IPS-20b (cell line): ENCODE results near the gene FBXO47.
A peak's percentile ranks its signal among the peaks of the same experiment; 100 is the strongest.

Experiments used
- H3K27ac ChIP-seq: one replicate; pipeline ENCODE4 v1.5.1; 2013; ENCODE audit warnings: low read length
- H3K27me3 ChIP-seq: 2 replicates; pipeline ENCODE4 v1.6.1; 2013; ENCODE audit warnings: mild to moderate bottlenecking, low read length, inconsistent platforms; ENCODE audit not compliant: insufficient read depth
- H3K36me3 ChIP-seq: 2 replicates; pipeline ENCODE4 v1.6.1; 2013; ENCODE audit warnings: low read depth, mild to moderate bottlenecking, inconsistent platforms, low read length, moderate library complexity; ENCODE audit not compliant: insufficient read depth
- H3K4me1 ChIP-seq: 2 replicates; pipeline ENCODE4 v1.6.1; 2013; ENCODE audit warnings: mild to moderate bottlenecking, control low read depth, inconsistent platforms, low read length, moderate library complexity; ENCODE audit not compliant: insufficient read depth
- H3K4me3 ChIP-seq: 2 replicates; pipeline ENCODE4 v1.5.1; 2013; ENCODE audit warnings: mild to moderate bottlenecking, low read length, inconsistent platforms
- H3K9ac ChIP-seq: 2 replicates; pipeline ENCODE4 v1.6.1; 2013; ENCODE audit warnings: low read depth, mild to moderate bottlenecking, inconsistent platforms, low read length, moderate library complexity
- H3K9me3 ChIP-seq: 2 replicates; pipeline ENCODE4 v1.6.1; 2013; ENCODE audit warnings: mild to moderate bottlenecking, low read depth, low read length, inconsistent platforms; ENCODE audit not compliant: insufficient read depth

The FBXO47 gene

GRCh38 chr17:38967290-38967738 is at the start of gene FBXO47:
Gene FBXO47, minus strand, starts transcription at chr17:38967403. Its CDS starts 4,378 bp downstream, at chr17:38963025.
- Histone ChIP-seq H3K27ac (peak within 1 kb of the TSS; percentile 92), H3K4me3 (peak within 1 kb of the TSS; percentile 51; the same call in 1 of the 2 replicates), H3K27me3 (no peaks in the 10 kb centered on the region), H3K4me1 (peaks cover 7% of the 10 kb centered on the region; the same call in 1 of the 2 replicates), H3K9ac (peak within 1 kb of the TSS; percentile 71; the same call in 1 of the 2 replicates), H3K9me3 (no peaks in the 10 kb centered on the region), H3K36me3 (no peaks in the 10 kb centered on the region)

- H3K4me3 ChIP-seq = no peak overlapping the region
- no peaks in the 10 kb centered on the region for H3K36me3 ChIP-seq
- H3K27me3 ChIP-seq = no peaks in the 10 kb centered on the region
- H3K9ac ChIP-seq = no peak overlapping the region
- no peak overlapping the region for H3K27ac ChIP-seq
- peaks cover 10% of the 10 kb centered on the region for H3K4me1 ChIP-seq
- no peaks in the 10 kb centered on the region for H3K9me3 ChIP-seq
Observed at GRCh38 chr17:39016193-39017153, 49.3 kb upstream of the FBXO47 start.

DNA sequence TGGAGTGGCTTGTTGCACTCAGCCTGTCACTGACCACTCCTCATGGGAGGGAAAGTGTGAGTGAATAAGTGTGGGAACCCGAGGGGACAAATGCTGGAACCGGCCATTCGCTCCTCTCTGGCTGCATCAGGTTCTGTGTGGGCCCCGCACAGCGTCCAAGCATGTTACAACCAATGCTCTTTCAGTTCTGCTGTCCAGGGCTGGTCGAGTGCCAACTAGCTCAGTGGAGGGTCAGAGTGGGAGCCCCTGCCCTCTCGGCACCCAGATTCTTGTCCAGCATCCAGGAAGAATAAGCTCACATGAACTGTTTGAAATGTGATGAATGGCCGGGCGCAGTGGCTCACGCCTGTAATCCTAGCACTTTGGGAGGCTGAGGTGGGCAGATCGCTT is 48.3 kb upstream of the FBXO47 start:
- Histone ChIP-seq H3K4me1 (peaks cover 13% of the 10 kb centered on the region), H3K9me3 (no peaks in the 10 kb centered on the region), H3K4me3 (no peak overlapping the region), H3K27ac (no peak overlapping the region), H3K36me3 (no peaks in the 10 kb centered on the region), H3K9ac (no peak overlapping the region), H3K27me3 (no peaks in the 10 kb centered on the region)

GRCh38 chr17:39014795-39015545 is 47.8 kb upstream of the FBXO47 start:
- H3K4me1 ChIP-seq = peaks cover 13% of the 10 kb centered on the region
- H3K9ac ChIP-seq = no peak overlapping the region
- H3K27ac ChIP-seq = no peak overlapping the region
- no peaks in the 10 kb centered on the region for H3K36me3 ChIP-seq
- no peaks in the 10 kb centered on the region for H3K9me3 ChIP-seq
- no peaks in the 10 kb centered on the region for H3K27me3 ChIP-seq
- no peak overlapping the region for H3K4me3 ChIP-seq

- H3K4me3 ChIP-seq = no peak overlapping the region
- no peaks in the 10 kb centered on the region for H3K27me3 ChIP-seq
- H3K4me1 ChIP-seq = peaks cover 13% of the 10 kb centered on the region
- H3K36me3 ChIP-seq = no peaks in the 10 kb centered on the region
- H3K9me3 ChIP-seq = no peaks in the 10 kb centered on the region
- no peak overlapping the region for H3K27ac ChIP-seq
- no peak overlapping the region for H3K9ac ChIP-seq
Observed at GRCh38 chr17:39014044-39014794, 47.0 kb upstream of the FBXO47 start.

- Histone ChIP-seq H3K27ac (no peak overlapping the region), H3K9ac (no peak overlapping the region)
Observed at GRCh38 chr17:39012725-39013124, 45.5 kb upstream of the FBXO47 start.

GRCh38 chr17:39011907-39012468 is 44.8 kb upstream of the FBXO47 start:
- Histone ChIP-seq H3K4me3 (peak overlapping the region; percentile 75), H3K36me3 (no peaks in the 10 kb centered on the region), H3K27ac (no peak overlapping the region), H3K9me3 (no peaks in the 10 kb centered on the region; the same call in 1 of the 2 replicates), H3K4me1 (peaks cover 7% of the 10 kb centered on the region), H3K27me3 (no peaks in the 10 kb centered on the region), H3K9ac (peak overlapping the region; percentile 42; the same call in 1 of the 2 replicates)

More at GRCh38 chr17:39012725-39013124, 45.5 kb upstream of the FBXO47 start:
- H3K4me1 ChIP-seq = peaks cover 7% of the 10 kb centered on the region
- H3K27me3 ChIP-seq = no peaks in the 10 kb centered on the region
- H3K4me3 ChIP-seq = no peak overlapping the region; the same call in 1 of the 2 replicates
- H3K36me3 ChIP-seq = no peaks in the 10 kb centered on the region
- H3K9me3 ChIP-seq = no peaks in the 10 kb centered on the region; the same call in 1 of the 2 replicates

DNA sequence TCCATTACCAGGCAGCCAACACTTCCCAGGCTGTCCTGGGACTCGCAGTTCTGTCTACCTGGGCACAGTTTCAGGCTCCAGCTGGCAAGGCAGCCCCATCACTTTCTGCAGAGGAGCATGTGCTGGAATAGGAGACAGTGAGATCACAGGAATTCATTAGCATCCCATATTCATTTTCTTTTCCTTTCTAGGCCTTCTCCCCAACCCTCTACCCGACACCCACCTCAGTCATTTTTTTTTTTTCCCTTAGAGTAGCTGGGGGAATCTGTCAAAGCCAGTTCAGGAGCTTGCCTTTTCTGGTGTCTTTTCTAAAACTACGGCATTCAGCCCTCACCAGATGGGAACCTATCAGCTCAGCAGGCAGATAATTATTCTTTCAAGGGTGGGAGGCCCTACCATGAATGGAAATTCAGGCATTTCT is 42.4 kb upstream of the FBXO47 start:
- Histone ChIP-seq H3K4me1 (peaks cover 7% of the 10 kb centered on the region), H3K9me3 (no peaks in the 10 kb centered on the region; the same call in 1 of the 2 replicates), H3K4me3 (no peak overlapping the region), H3K9ac (no peak overlapping the region), H3K27me3 (no peaks in the 10 kb centered on the region), H3K27ac (no peak overlapping the region), H3K36me3 (no peaks in the 10 kb centered on the region)

DNA sequence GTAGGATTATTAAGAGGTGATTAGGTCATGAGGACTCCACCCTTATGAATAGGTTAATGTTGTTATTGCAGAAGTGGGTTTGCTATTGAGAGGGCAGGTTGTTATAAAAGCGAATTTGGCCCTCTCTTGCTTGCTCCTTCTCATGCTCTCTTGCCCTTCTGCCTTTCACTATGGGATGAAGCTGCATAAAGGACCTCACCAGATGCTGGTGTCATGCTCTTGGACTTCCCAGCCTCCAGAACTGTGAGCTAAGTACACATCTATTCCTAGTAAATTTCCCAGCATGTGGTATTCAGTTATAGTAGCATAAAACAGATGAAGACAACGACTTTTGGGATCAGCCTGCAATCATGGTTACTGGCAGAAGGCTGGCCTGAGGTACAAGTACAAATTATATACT is 41.4 kb upstream of the FBXO47 start:
- peaks cover 7% of the 10 kb centered on the region for H3K4me1 ChIP-seq
- no peak overlapping the region for H3K4me3 ChIP-seq
- no peak overlapping the region for H3K27ac ChIP-seq
- H3K27me3 ChIP-seq = no peaks in the 10 kb centered on the region
- H3K9ac ChIP-seq = no peak overlapping the region
- no peaks in the 10 kb centered on the region; the same call in 1 of the 2 replicates for H3K9me3 ChIP-seq
- H3K36me3 ChIP-seq = no peaks in the 10 kb centered on the region

GRCh38 chr17:39002991-39003715 is 36.0 kb upstream of the FBXO47 start:
- H3K9ac ChIP-seq = no peak overlapping the region

More at GRCh38 chr17:39002991-39003715, 36.0 kb upstream of the FBXO47 start:
- Histone ChIP-seq H3K27ac (no peak overlapping the region), H3K36me3 (no peaks in the 10 kb centered on the region), H3K4me1 (no peaks in the 10 kb centered on the region), H3K9me3 (no peaks in the 10 kb centered on the region), H3K27me3 (no peaks in the 10 kb centered on the region), H3K4me3 (no peak overlapping the region)
